GM19455 (cell line): ENCODE data around the gene ANKRD63.
A peak's percentile ranks its signal among the peaks of the same experiment; 100 is the strongest.

Experiments used
- ATAC-seq: cut with Tn5 transposase; IDR thresholded peaks from one replicate; pipeline ENCODE4 v1.9.1; 2021; ENCODE audit not compliant: unreplicated experiment

Gene ANKRD63

GRCh38 chr15:40282869-40283614, at the start of gene ANKRD63:
Gene ANKRD63 (minus strand): TSS chr15:40283064. CDS start chr15:40282586, 478 bp downstream.
- no peak for ATAC-seq

GRCh38 chr15:40332113-40332781, 49.4 kb upstream of the ANKRD63 start:
- no peak for ATAC-seq

- ATAC-seq: no peak
Measured at GRCh38 chr15:40331637-40332036, 48.8 kb upstream of the ANKRD63 start.

- ATAC-seq: no peak
Measured at GRCh38 chr15:40331026-40331425, 48.2 kb upstream of the ANKRD63 start.

- ATAC-seq: no peak
Measured at GRCh38 chr15:40330368-40330836, 47.5 kb upstream of the ANKRD63 start.

GRCh38 chr15:40329804-40330203, 46.9 kb upstream of the ANKRD63 start:
- no peak for ATAC-seq

GRCh38 chr15:40328751-40329150, 45.9 kb upstream of the ANKRD63 start:
- no peak for ATAC-seq

- ATAC-seq: no peak
Measured at GRCh38 chr15:40328176-40328575, 45.3 kb upstream of the ANKRD63 start.

- no peak for ATAC-seq
Measured at GRCh38 chr15:40327457-40327856, 44.6 kb upstream of the ANKRD63 start.

GRCh38 chr15:40325700-40326099, 42.8 kb upstream of the ANKRD63 start:
- ATAC-seq: no peak

- no peak for ATAC-seq
Measured at GRCh38 chr15:40325188-40325587, 42.3 kb upstream of the ANKRD63 start.

GRCh38 chr15:40323953-40324937, 41.4 kb upstream of the ANKRD63 start:
- peak; percentile 12 for ATAC-seq

- ATAC-seq: peak; percentile 83
Measured at GRCh38 chr15:40323239-40323952, 40.5 kb upstream of the ANKRD63 start, which contains the start of gene INAFM2. Gene INAFM2 (plus strand): TSS chr15:40323692. CDS start chr15:40324056, 364 bp downstream.

GRCh38 chr15:40322531-40323238, 39.8 kb upstream of the ANKRD63 start:
- no peak for ATAC-seq

- no peak for ATAC-seq
Measured at GRCh38 chr15:40320931-40321371, 38.1 kb upstream of the ANKRD63 start.

GRCh38 chr15:40320409-40320808, 37.5 kb upstream of the ANKRD63 start:
- ATAC-seq: no peak

GRCh38 chr15:40317580-40317979, 34.7 kb upstream of the ANKRD63 start:
- no peak for ATAC-seq

- no peak for ATAC-seq
Measured at GRCh38 chr15:40316931-40317330, 34.1 kb upstream of the ANKRD63 start.

- ATAC-seq: no peak
Measured at GRCh38 chr15:40314723-40315276, 31.9 kb upstream of the ANKRD63 start.
